ENCODE results near the gene DRC7.

GRCh38 chr16:57672416-57672815 lies 22.2 kb upstream of the DRC7 start:
- TF ChIP-seq CTCF (IDR thresholded peaks at IDR 0.05) (no peak), SIN3A (IDR thresholded peaks at IDR 0.05; ENCODE audit: borderline replicate concordance, insufficient read depth, low read depth, low read length) (no peak), POLR2AphosphoS5 (IDR thresholded peaks at IDR 0.05; ENCODE audit: low read depth, low read length) (no peak)
